Neural cell (in vitro differentiated cells): ENCODE results near the gene ADSS1. TPM values are rescaled to one million over a fixed set of nuclear protein-coding genes. Genes with fewer than 3 reads are reported as not detected.
A peak's percentile ranks its signal among the peaks of the same experiment; 100 is the strongest.

ENCODE experiments used
- H2AFZ ChIP-seq: fragments of 200-600, 300-800 bp; sonication (generic), shearing (Covaris generic); 2 replicates; pipeline ENCODE4 v1.6.0; 2014; ENCODE audit warnings: low read depth, mild to moderate bottlenecking, antibody characterized with exemption, low read length, moderate library complexity
- H3F3A ChIP-seq: fragments of 200-600 bp; shearing (Covaris generic); 2 replicates; pipeline ENCODE4 v1.6.1; 2016; ENCODE audit warnings: mild to moderate bottlenecking, moderate library complexity, mixed read lengths, antibody characterized with exemption, low read length; ENCODE audit not compliant: insufficient read depth, poor library complexity, severe bottlenecking
- H3K27ac ChIP-seq: fragments of 200-600, 300-800 bp; sonication (generic), shearing (Covaris generic); 2 replicates; pipeline ENCODE4 v1.5.1; 2014; ENCODE audit warnings: mild to moderate bottlenecking, low read length, moderate library complexity
- H3K27me3 ChIP-seq: fragments of 300-800, 200-600 bp; sonication (generic), shearing (Covaris generic); 2 replicates; pipeline ENCODE4 v1.6.0; 2014; ENCODE audit warnings: mild to moderate bottlenecking, low read depth, low read length, moderate library complexity; ENCODE audit not compliant: insufficient read depth
- H3K36me3 ChIP-seq: fragments of 300-800, 200-600 bp; sonication (generic), shearing (Covaris generic); 2 replicates; pipeline ENCODE4 v1.5.1; 2014; ENCODE audit warnings: mild to moderate bottlenecking, antibody characterized with exemption, low read length, moderate library complexity; ENCODE audit not compliant: insufficient read depth
- H3K4me2 ChIP-seq: fragments of 300-800, 200-600 bp; sonication (generic), shearing (Covaris generic); 2 replicates; pipeline ENCODE4 v1.6.0; 2014; ENCODE audit warnings: mild to moderate bottlenecking, low read length
- H3K4me3 ChIP-seq: fragments of 300-800, 200-600 bp; sonication (generic), shearing (Covaris generic); 2 replicates; pipeline ENCODE4 v1.5.1; 2014; ENCODE audit warnings: mild to moderate bottlenecking, low read length, moderate library complexity
- H3K79me2 ChIP-seq: fragments of 200-600 bp; shearing (Covaris generic); replicated peaks from 2 replicates; pipeline ENCODE4 v1.6.0; 2014; ENCODE audit warnings: mild to moderate bottlenecking, low read length, moderate library complexity; ENCODE audit not compliant: insufficient read depth
- H3K9ac ChIP-seq: fragments of 300-800, 200-600 bp; sonication (generic), shearing (Covaris generic); 2 replicates; pipeline ENCODE4 v1.6.1; 2016; ENCODE audit warnings: mild to moderate bottlenecking, low read length, mixed read lengths
- H3K9me2 ChIP-seq: fragments of 200-600 bp; shearing (Covaris generic); 2 replicates; pipeline ENCODE4 v1.6.1; 2016; ENCODE audit warnings: mild to moderate bottlenecking, low read length, mixed read lengths; ENCODE audit not compliant: insufficient read depth
- H3K9me3 ChIP-seq: fragments of 200-600, 300-800 bp; sonication (generic), shearing (Covaris generic); 2 replicates; pipeline ENCODE4 v1.6.1; 2016; ENCODE audit warnings: mild to moderate bottlenecking, mixed run types, low read length, moderate library complexity, mixed read lengths
- H4K20me1 ChIP-seq: fragments of 200-600 bp; shearing (Covaris generic); 2 replicates; pipeline ENCODE4 v1.6.1; 2016; ENCODE audit warnings: mild to moderate bottlenecking, mixed run types; ENCODE audit not compliant: insufficient read depth
- CTCF ChIP-seq: fragments of 450-650 bp; IDR thresholded peaks from 2 replicates; pipeline ENCODE4 v1.5.1; 2014; ENCODE audit warnings: antibody characterized with exemption, mild to moderate bottlenecking, moderate library complexity; ENCODE audit not compliant: poor library complexity, severe bottlenecking
- EP300 ChIP-seq: fragments of 450-650 bp; conservative IDR thresholded peaks from 2 replicates; pipeline ENCODE4 v1.6.1; 2014; ENCODE audit warnings: antibody characterized with exemption, mild to moderate bottlenecking, moderate library complexity; ENCODE audit not compliant: poor library complexity, severe bottlenecking
- EZH2 ChIP-seq: fragments of 200-600, 300-800 bp; shearing (Covaris generic), sonication (generic); IDR thresholded peaks from 2 replicates; pipeline ENCODE4 v1.6.1; 2014; ENCODE audit warnings: antibody characterized with exemption, low read length, borderline replicate concordance, mild to moderate bottlenecking; ENCODE audit not compliant: insufficient read depth, poor library complexity, severe bottlenecking
- POLR2AphosphoS5 ChIP-seq: IDR thresholded peaks from 2 replicates; pipeline ENCODE4 v1.6.1; 2012
- RAD21 ChIP-seq: fragments of 450-650 bp; conservative IDR thresholded peaks from 2 replicates; pipeline ENCODE4 v1.6.1; 2014; ENCODE audit warnings: antibody characterized with exemption, mild to moderate bottlenecking, moderate library complexity
- SMC3 ChIP-seq: fragments of 450-650 bp; conservative IDR thresholded peaks from 2 replicates; pipeline ENCODE4 v1.6.1; 2014; ENCODE audit warnings: antibody characterized with exemption, mild to moderate bottlenecking, moderate library complexity; ENCODE audit not compliant: poor library complexity
- TAF1 ChIP-seq: IDR thresholded peaks from 2 replicates; pipeline ENCODE4 v1.6.1; 2012; ENCODE audit warnings: low read depth
- polyA plus RNA-seq: library from polyadenylated mRNA; depleted of rRNA; stranded (reverse); fragments of >200 nt; gene quantifications from 2 replicates; pipeline ENCODE4 v1.2.3, GENCODE V29; 2014

The ADSS1 gene
- polyA plus RNA-seq, 1 donor from 2014 or later, result 4.3 TPM

DNA sequence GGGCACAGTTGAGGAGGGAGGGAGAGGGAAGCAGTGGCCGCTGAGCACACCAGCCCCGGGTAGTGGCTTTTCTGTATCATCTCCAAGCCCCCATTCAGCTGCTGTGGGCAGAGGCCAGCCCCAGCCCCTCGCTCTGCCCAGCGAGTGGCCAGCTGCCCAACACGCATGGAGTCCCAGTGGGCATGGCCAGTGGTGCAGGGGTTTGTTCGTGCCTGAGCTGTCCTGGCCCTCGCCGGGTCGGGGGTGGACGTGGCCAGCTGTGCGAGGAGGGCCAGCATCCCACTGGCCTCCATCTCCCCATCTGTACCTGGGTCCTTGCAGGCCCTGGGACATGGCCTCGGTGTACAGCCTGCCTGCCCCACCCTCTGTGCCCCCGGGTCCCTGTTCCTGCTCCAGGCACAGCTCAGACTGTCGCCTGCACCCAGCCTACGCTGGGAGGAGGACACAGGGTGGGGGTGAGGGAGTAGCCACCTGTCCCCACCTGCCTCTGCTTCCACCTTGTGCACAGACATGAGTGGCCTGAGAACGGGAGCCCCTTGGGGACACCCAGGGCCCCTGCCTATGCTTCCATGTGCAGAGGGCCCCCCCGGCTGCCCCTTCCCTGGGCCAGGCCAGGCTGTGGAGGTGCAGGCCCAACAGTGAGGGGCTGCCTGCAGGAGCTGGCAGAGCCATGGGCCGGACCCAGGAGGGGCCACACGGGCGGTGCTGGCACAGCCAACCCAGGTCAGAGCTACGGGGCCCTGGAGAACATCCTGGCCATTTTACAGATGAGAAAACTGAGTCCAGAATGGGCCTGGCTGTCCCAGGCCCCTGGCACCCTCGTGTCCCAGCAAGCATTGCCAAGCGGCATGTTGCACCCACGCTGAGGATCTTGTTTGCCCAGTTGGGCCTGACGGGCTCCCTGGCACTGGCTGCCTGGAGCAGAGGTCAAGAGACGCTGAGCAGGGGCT, 30.3 kb upstream of the ADSS1 start:
- Histone ChIP-seq H3K9ac (peak overlapping the region; percentile 31), H3K27ac (no peak overlapping the region), H3K79me2 (no peaks in the 10 kb centered on the region), H3K9me3 (no peaks in the 10 kb centered on the region), H3K4me2 (no peak overlapping the region), H3K36me3 (no peaks in the 10 kb centered on the region), H3K9me2 (no peaks in the 10 kb centered on the region), H3K4me3 (no peak overlapping the region), H4K20me1 (no peaks in the 10 kb centered on the region), H3K27me3 (peaks cover 5% of the 10 kb centered on the region), H3F3A (no peaks in the 10 kb centered on the region), H2AFZ (no peak overlapping the region)
- TF ChIP-seq EP300, result no peak
- no peak for TF ChIP-seq TAF1
- TF ChIP-seq SMC3, result no peak
- TF ChIP-seq EZH2, result no peak
- no peak for TF ChIP-seq CTCF
- TF ChIP-seq POLR2AphosphoS5, result no peak
- no peak for TF ChIP-seq RAD21

GRCh38 chr14:104694475-104694950, 29.5 kb upstream of the ADSS1 start:
- Histone ChIP-seq H3K27me3 (peaks cover 5% of the 10 kb centered on the region), H2AFZ (peak overlapping the region; percentile 8), H3K79me2 (no peaks in the 10 kb centered on the region), H3K4me3 (no peak overlapping the region), H3K4me2 (no peak overlapping the region), H3K36me3 (no peaks in the 10 kb centered on the region), H4K20me1 (no peaks in the 10 kb centered on the region), H3K9me2 (no peaks in the 10 kb centered on the region), H3F3A (no peaks in the 10 kb centered on the region), H3K27ac (no peak overlapping the region), H3K9me3 (no peaks in the 10 kb centered on the region), H3K9ac (peak overlapping the region; percentile 31)
- TF ChIP-seq TAF1, result no peak

GRCh38 chr14:104694991-104695659, 28.9 kb upstream of the ADSS1 start:
- Histone ChIP-seq H3K36me3 (no peaks in the 10 kb centered on the region), H3K79me2 (no peaks in the 10 kb centered on the region), H3F3A (no peaks in the 10 kb centered on the region), H3K9ac (peak overlapping the region; percentile 31), H3K27me3 (peaks cover 1% of the 10 kb centered on the region), H3K4me2 (no peak overlapping the region), H3K9me3 (no peaks in the 10 kb centered on the region), H3K27ac (no peak overlapping the region), H2AFZ (peak overlapping the region; percentile 8), H4K20me1 (no peaks in the 10 kb centered on the region), H3K9me2 (no peaks in the 10 kb centered on the region), H3K4me3 (no peak overlapping the region)
- TF ChIP-seq CTCF, result no peak
